ENCODE measurements around the gene GOLGA6L9.
"Not testable (repeated sequence)": the region's sequence is repeated elsewhere in the genome, so short reads cannot be mapped to it uniquely, and the experiment has no call there.

GOLGA6L9 gene

DNA sequence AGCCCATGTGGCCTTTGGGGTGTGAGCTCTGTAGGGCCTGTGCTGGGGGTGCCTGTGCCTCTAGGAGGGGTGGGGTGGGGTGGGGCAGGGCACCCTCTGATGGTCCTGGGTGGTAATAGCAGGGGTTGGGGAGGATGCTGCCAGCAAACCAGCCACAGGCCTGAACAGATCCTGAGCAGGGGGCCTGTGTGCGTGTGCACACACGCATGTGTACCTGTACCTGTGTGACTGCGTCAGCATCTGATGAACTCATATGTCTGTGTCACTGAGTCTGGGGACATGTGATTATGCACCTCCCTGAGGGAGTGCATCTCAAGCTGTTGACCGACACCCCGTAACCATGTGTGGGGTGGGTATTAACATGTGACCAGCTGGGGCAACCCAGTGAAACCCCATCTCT, 36.0 kb downstream of the GOLGA6L9 start:
- DNase-seq (ENCODE audit: low read depth in 1 of 2, low spot score in 1 of 2); H3K27me3 ChIP-seq (ENCODE audit: insufficient read depth, poor library complexity, severe bottlenecking); H3K27ac ChIP-seq (replicated peaks); H3K4me3 ChIP-seq (replicated peaks; ENCODE audit: insufficient read depth, low read length): not testable (repeated sequence)

DNA sequence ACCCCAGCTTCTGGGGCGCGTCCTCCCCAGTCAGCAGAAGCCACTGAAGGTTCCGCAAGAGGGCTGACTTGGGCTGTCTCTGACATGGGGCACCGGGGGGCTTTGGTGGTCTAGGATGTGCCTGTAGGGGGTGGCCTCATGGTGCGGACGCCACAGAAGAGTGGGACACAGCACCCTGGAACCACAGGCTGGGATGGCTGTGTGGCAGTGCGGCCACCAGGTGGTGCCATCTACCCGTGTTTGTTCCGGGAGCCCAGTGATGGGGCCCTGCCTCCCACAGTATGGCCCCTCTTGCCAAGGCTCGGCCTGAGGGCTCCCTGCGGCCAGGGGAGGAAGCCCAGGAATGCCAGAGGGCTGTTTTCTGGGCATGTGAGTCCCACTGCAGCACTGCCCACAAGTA, 38.6 kb downstream of the GOLGA6L9 start:
- H3K4me3 ChIP-seq (replicated peaks; ENCODE audit: insufficient read depth, low read length); H3K27ac ChIP-seq (replicated peaks); DNase-seq (ENCODE audit: low read depth in 1 of 2, low spot score in 1 of 2); H3K27me3 ChIP-seq (ENCODE audit: insufficient read depth, poor library complexity, severe bottlenecking): not testable (repeated sequence)

- not testable (repeated sequence) for H3K27me3 ChIP-seq (ENCODE audit: insufficient read depth, poor library complexity, severe bottlenecking); H3K27ac ChIP-seq (replicated peaks); DNase-seq (ENCODE audit: low read depth in 1 of 2, low spot score in 1 of 2); H3K4me3 ChIP-seq (replicated peaks; ENCODE audit: insufficient read depth, low read length)
Measured at GRCh38 chr15:82469381-82469780, 39.8 kb downstream of the GOLGA6L9 start.

DNA sequence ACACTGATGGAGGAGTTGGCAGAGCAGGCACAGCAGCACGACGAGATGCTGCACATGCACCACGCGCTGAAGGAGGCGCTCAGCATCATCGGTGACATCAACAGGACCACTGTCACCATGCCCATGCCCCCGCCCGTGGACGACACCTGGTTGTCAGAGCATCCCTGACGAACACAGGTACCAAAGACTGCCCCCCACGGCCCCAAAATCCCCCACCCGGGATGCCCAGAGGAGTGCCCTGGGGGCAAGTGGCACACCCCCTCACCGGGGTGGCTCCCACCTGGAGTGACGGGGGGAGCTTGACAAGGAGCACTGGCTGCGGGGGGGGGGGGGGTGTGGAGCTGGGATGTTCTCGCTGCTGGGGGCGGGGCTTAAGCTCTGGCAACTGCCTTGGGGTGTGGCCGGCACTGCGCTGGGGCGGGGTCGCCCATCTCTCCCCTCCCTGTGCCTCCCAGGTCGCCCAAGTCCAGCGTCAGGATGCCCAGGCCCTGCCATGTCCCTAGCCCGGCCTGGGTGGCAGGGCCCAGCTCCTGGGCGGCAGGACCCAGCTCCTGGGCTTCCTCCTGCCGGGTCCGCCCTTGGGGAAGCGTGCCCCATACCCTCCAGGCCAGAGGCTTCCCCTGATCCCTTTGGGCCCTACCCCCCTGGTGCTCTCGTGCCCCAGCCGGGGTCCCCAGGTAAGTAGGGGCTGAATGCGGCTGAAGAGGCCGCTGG, 42.8 kb downstream of the GOLGA6L9 start:
- not testable (repeated sequence) for H3K27ac ChIP-seq (replicated peaks); H3K4me3 ChIP-seq (replicated peaks; ENCODE audit: insufficient read depth, low read length); DNase-seq (ENCODE audit: low read depth in 1 of 2, low spot score in 1 of 2); H3K27me3 ChIP-seq (ENCODE audit: insufficient read depth, poor library complexity, severe bottlenecking)

DNA sequence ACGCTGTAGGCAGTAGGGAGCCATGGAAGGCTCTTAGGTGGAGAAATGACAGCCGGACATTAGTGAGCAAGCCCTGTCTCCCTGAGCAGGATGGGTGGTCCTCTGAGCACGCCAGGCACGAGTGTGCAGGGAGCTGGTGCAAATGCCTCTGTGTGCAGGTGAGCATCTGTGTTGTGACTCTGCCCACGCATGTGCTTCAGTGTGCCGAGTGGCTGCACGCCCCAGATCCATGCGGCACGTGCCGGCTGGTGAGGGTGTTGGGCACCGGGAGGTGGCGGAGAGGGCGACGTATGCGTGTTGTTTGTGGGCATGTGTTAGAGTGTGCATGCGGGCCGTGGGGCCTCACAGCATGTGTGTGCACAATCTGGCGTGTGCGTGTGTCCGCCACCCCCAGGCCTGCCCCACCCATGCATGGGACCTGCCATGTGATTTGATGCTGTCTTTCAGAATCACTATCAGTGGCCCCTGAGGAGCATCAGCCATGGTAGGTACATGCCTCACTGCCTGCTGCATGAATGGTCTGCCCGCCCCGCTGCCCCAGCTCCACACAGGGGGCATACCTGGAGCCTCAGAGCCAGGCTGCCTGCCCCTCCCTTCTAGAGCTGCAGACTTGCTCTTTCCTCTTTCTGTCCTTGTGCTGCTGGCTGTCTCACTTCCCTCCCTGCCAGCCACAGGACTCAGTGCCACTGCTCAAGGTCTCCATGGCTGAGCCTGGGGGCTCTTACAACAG, 45.1 kb downstream of the GOLGA6L9 start:
- H3K27ac ChIP-seq (replicated peaks); H3K27me3 ChIP-seq (ENCODE audit: insufficient read depth, poor library complexity, severe bottlenecking); DNase-seq (ENCODE audit: low read depth in 1 of 2, low spot score in 1 of 2); H3K4me3 ChIP-seq (replicated peaks; ENCODE audit: insufficient read depth, low read length): not testable (repeated sequence)

- DNase-seq (ENCODE audit: low read depth in 1 of 2, low spot score in 1 of 2); H3K4me3 ChIP-seq (replicated peaks; ENCODE audit: insufficient read depth, low read length); H3K27me3 ChIP-seq (ENCODE audit: insufficient read depth, poor library complexity, severe bottlenecking); H3K27ac ChIP-seq (replicated peaks): not testable (repeated sequence)
Measured at GRCh38 chr15:82475345-82475967, 45.8 kb downstream of the GOLGA6L9 start.

GRCh38 chr15:82476697-82477342, 47.2 kb downstream of the GOLGA6L9 start:
- not testable (repeated sequence) for H3K27ac ChIP-seq (replicated peaks)

DNA sequence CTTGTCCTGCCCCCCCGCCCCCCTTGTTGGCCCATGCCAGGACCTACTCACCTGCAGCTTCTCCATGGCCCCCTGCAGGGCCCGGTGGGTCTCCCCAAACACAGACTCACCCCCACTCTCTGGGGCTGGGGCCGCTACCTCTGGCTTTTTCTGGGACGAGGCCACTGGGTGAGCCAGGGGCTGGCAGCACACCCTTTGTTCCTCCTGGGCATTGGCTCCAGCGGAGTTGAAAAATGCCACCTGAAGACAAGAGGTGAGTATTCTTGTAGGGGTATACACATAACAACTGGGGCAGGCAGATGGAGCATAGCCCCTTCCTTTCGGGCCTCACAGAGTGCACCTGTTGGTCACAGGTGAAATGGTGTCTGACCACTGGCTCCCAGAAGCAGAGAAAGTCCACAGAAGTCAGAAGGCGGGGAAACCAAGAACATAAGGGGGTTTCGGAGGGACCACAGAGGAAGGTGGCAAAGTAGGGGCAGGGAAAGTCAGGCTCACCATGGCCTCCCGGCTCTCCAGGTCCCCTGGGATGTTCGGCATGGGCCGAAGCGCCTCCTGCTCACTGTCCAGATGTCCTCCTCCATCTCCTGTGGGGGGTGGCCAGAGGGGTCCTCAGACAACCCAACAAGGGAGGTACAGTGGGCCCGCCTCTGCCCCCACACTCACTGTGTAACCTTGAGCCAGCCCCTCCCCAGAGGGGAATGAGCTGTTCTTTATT, 47.9 kb downstream of the GOLGA6L9 start:
- not testable (repeated sequence) for DNase-seq (ENCODE audit: low read depth in 1 of 2, low spot score in 1 of 2); H3K27ac ChIP-seq (replicated peaks); H3K27me3 ChIP-seq (ENCODE audit: insufficient read depth, poor library complexity, severe bottlenecking); H3K4me3 ChIP-seq (replicated peaks; ENCODE audit: insufficient read depth, low read length)

More at GRCh38 chr15:82476697-82477342, 47.2 kb downstream of the GOLGA6L9 start:
- H3K4me3 ChIP-seq (replicated peaks; ENCODE audit: insufficient read depth, low read length); DNase-seq (ENCODE audit: low read depth in 1 of 2, low spot score in 1 of 2); H3K27me3 ChIP-seq (ENCODE audit: insufficient read depth, poor library complexity, severe bottlenecking): not testable (repeated sequence)
